ENCODE results near the gene DNAH7.

- TF ChIP-seq POLR2AphosphoS5 (IDR thresholded peaks at IDR 0.05; ENCODE audit: low read depth, low read length) = no peak
- no peak for TF ChIP-seq CTCF (IDR thresholded peaks at IDR 0.05; ENCODE audit: control extremely low read depth in 1 of 3, insufficient read depth in 1 of 3, low read depth in 1 of 3, low read length in 3 of 3)
- TF ChIP-seq POLR2A (IDR thresholded peaks at IDR 0.05; ENCODE audit: control extremely low read depth in 1 of 2, low read depth in 2 of 2, low read length in 2 of 2) = no peak
- no peak for TF ChIP-seq BCL11A (IDR thresholded peaks at IDR 0.05; ENCODE audit: low read depth in 2 of 2, low read length in 2 of 2)
- TF ChIP-seq TAF1 (IDR thresholded peaks at IDR 0.05; ENCODE audit: low read depth, low read length) = no peak
- TF ChIP-seq RBBP5 (IDR thresholded peaks at IDR 0.05; ENCODE audit: borderline replicate concordance, low read depth, low read length) = no peak
- TF ChIP-seq NANOG (IDR thresholded peaks at IDR 0.05; ENCODE audit: insufficient read depth, low read depth, low read length, poor library complexity, severe bottlenecking) = no peak
- TF ChIP-seq SIN3A (conservative IDR thresholded peaks at IDR 0.05 in 1 of 2, IDR thresholded peaks at IDR 0.05 in 1 of 2; ENCODE audit: low read depth in 1 of 2, low read length in 2 of 2) = no peak
- TF ChIP-seq TEAD4 (IDR thresholded peaks at IDR 0.05; ENCODE audit: low read depth, low read length) = no peak
- TF ChIP-seq JUND (IDR thresholded peaks at IDR 0.05; ENCODE audit: low read length) = no peak
- TF ChIP-seq ASH2L (IDR thresholded peaks at IDR 0.05; ENCODE audit: low read length) = no peak
- no peak for TF ChIP-seq RXRA (IDR thresholded peaks at IDR 0.05; ENCODE audit: insufficient read depth, low read depth, low read length)
- TF ChIP-seq CEBPB (IDR thresholded peaks at IDR 0.05; ENCODE audit: low read depth, low read length) = no peak
These were observed 161.2 kb downstream of the DNAH7 start for GRCh38 chr2:195907474-195907873.
